Rectal smooth muscle tissue (tissue), 1 donor: ENCODE data around the gene ARHGAP45.

Experiments used
- H3K27ac ChIP-seq: one replicate; pipeline ENCODE4 v1.7.0; 2013; ENCODE audit warnings: low read depth, low read length, inconsistent platforms
- H3K27me3 ChIP-seq: one replicate; pipeline ENCODE4 v1.7.0; 2013; ENCODE audit warnings: low read length; ENCODE audit not compliant: control insufficient read depth, insufficient read depth
- H3K36me3 ChIP-seq: one replicate; pipeline ENCODE4 v1.7.0; 2013; ENCODE audit warnings: low read length; ENCODE audit not compliant: control insufficient read depth, insufficient read depth
- H3K4me1 ChIP-seq: one replicate; pipeline ENCODE4 v1.7.0; 2013; ENCODE audit warnings: low read length; ENCODE audit not compliant: control insufficient read depth, insufficient read depth
- H3K4me3 ChIP-seq: one replicate; pipeline ENCODE4 v1.7.0; 2013; ENCODE audit warnings: low read length
- H3K9ac ChIP-seq: one replicate; pipeline ENCODE4 v1.7.0; 2013; ENCODE audit warnings: low read length

The ARHGAP45 gene

GRCh38 chr19:1064661-1065605, 2.0 kb upstream of the ARHGAP45 start:
- no peaks in the 10 kb centered on the region for H3K4me1 ChIP-seq
- no peak overlapping the region for H3K27ac ChIP-seq
- peaks cover 15% of the 10 kb centered on the region for H3K27me3 ChIP-seq
- no peaks in the 10 kb centered on the region for H3K36me3 ChIP-seq
- no peak overlapping the region for H3K4me3 ChIP-seq
- no peak overlapping the region for H3K9ac ChIP-seq

GRCh38 chr19:1065606-1066109, 1.3 kb upstream of the ARHGAP45 start:
- no peak overlapping the region for H3K27ac ChIP-seq
- H3K9ac ChIP-seq: no peak overlapping the region
- H3K4me1 ChIP-seq: no peaks in the 10 kb centered on the region
- no peaks in the 10 kb centered on the region for H3K36me3 ChIP-seq
- H3K4me3 ChIP-seq: no peak overlapping the region
- H3K27me3 ChIP-seq: peaks cover 15% of the 10 kb centered on the region

- peaks cover 15% of the 10 kb centered on the region for H3K27me3 ChIP-seq
- no peak overlapping the region for H3K27ac ChIP-seq
- H3K36me3 ChIP-seq: no peaks in the 10 kb centered on the region
- H3K9ac ChIP-seq: no peak overlapping the region
- no peaks in the 10 kb centered on the region for H3K4me1 ChIP-seq
- H3K4me3 ChIP-seq: peak overlapping the region; percentile 55
These were observed 668 bp upstream of the ARHGAP45 start for GRCh38 chr19:1066251-1066747.

- no peaks in the 10 kb centered on the region for H3K36me3 ChIP-seq
- peaks cover 16% of the 10 kb centered on the region for H3K27me3 ChIP-seq
- no peak overlapping the region for H3K9ac ChIP-seq
- H3K4me1 ChIP-seq: no peaks in the 10 kb centered on the region
- H3K27ac ChIP-seq: no peak overlapping the region
- peak overlapping the region; percentile 54 for H3K4me3 ChIP-seq
These were observed 482 bp downstream of the ARHGAP45 start for GRCh38 chr19:1067341-1067957.

GRCh38 chr19:1068009-1069001, 1.3 kb downstream of the ARHGAP45 start:
- Histone ChIP-seq H3K36me3 (no peaks in the 10 kb centered on the region), H3K4me3 (peak overlapping the region; percentile 54), H3K27me3 (peaks cover 21% of the 10 kb centered on the region), H3K9ac (no peak overlapping the region), H3K4me1 (no peaks in the 10 kb centered on the region), H3K27ac (no peak overlapping the region)

- H3K27ac ChIP-seq: no peak overlapping the region
- H3K36me3 ChIP-seq: no peaks in the 10 kb centered on the region
- peak overlapping the region; percentile 36 for H3K4me3 ChIP-seq
- H3K9ac ChIP-seq: no peak overlapping the region
- peaks cover 26% of the 10 kb centered on the region for H3K27me3 ChIP-seq
- H3K4me1 ChIP-seq: no peaks in the 10 kb centered on the region
These were observed 2.2 kb downstream of the ARHGAP45 start for GRCh38 chr19:1069009-1069779.

- no peaks in the 10 kb centered on the region for H3K4me1 ChIP-seq
- H3K27ac ChIP-seq: no peak overlapping the region
- H3K4me3 ChIP-seq: no peak overlapping the region
- peaks cover 23% of the 10 kb centered on the region for H3K27me3 ChIP-seq
- no peak overlapping the region for H3K9ac ChIP-seq
- H3K36me3 ChIP-seq: no peaks in the 10 kb centered on the region
These were observed 3.6 kb downstream of the ARHGAP45 start for GRCh38 chr19:1070576-1070930.

GRCh38 chr19:1070931-1071791, 4.2 kb downstream of the ARHGAP45 start:
- Histone ChIP-seq H3K9ac (no peak overlapping the region), H3K27me3 (peaks cover 23% of the 10 kb centered on the region), H3K36me3 (no peaks in the 10 kb centered on the region), H3K4me1 (no peaks in the 10 kb centered on the region), H3K27ac (no peak overlapping the region), H3K4me3 (no peak overlapping the region)

GRCh38 chr19:1072371-1073015, 5.5 kb downstream of the ARHGAP45 start:
- Histone ChIP-seq H3K4me1 (no peaks in the 10 kb centered on the region), H3K36me3 (no peaks in the 10 kb centered on the region), H3K4me3 (no peak overlapping the region), H3K27ac (no peak overlapping the region), H3K27me3 (peaks cover 16% of the 10 kb centered on the region), H3K9ac (no peak overlapping the region)

GRCh38 chr19:1073063-1073955, 6.3 kb downstream of the ARHGAP45 start:
- no peak overlapping the region for H3K27ac ChIP-seq
- H3K4me3 ChIP-seq: no peak overlapping the region
- H3K36me3 ChIP-seq: no peaks in the 10 kb centered on the region
- H3K27me3 ChIP-seq: peaks cover 14% of the 10 kb centered on the region
- H3K4me1 ChIP-seq: no peaks in the 10 kb centered on the region
- no peak overlapping the region for H3K9ac ChIP-seq
